GM19328 (cell line): ENCODE results near the gene GPRC5C.
"Not testable (repeated sequence)": the region's sequence is repeated elsewhere in the genome, so short reads cannot be mapped to it uniquely, and the experiment has no call there.

Experiments used
- ATAC-seq: cut with Tn5 transposase; IDR thresholded peaks from one replicate; pipeline ENCODE4 v1.9.1; 2021; ENCODE audit warnings: mild to moderate bottlenecking, moderate library complexity; ENCODE audit not compliant: unreplicated experiment

GPRC5C gene

DNA sequence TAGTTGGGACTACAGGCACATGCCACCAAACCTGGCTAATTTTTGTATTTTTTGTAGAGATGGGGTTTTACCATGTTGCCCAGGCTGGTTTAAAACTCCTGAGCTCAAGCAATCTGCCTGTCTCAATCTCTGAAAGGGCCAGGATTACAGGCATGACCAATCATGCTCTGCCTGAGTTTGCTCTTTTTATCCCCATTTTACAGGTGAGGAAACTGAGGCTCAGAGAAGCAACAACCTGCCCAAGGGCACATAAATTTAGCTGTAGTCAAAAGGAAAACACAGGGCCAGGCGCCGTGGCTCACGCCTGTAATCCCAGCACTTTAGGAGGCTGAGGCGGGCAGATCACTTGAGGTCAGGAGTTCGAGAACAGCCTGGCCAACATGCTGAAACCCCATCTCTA is 26.6 kb upstream of the GPRC5C start:
- not testable (repeated sequence) for ATAC-seq

DNA sequence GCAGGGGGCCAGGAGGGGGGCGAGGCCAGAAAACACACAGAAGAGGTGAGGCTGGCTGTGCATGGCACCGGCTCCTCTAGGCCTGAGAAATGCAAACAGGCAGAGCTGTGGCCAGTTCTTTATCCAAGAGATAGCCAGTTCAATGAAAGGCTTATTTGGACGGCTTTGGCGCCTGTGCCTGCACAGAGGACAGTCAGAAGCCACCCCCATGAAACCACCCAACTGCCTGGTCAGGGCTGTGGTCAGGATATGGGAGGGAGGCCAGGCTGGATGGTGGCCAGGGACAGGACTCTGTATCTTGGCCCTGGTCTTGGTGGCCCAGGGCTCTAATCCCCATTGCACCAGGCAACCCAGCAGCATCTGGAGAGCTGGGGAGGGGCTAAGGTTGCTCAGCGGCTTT is 24.5 kb upstream of the GPRC5C start:
- no peak for ATAC-seq

GRCh38 chr17:74408262-74408661 is 23.6 kb upstream of the GPRC5C start:
- no peak for ATAC-seq

GRCh38 chr17:74408815-74409214 is 23.1 kb upstream of the GPRC5C start:
- no peak for ATAC-seq

DNA sequence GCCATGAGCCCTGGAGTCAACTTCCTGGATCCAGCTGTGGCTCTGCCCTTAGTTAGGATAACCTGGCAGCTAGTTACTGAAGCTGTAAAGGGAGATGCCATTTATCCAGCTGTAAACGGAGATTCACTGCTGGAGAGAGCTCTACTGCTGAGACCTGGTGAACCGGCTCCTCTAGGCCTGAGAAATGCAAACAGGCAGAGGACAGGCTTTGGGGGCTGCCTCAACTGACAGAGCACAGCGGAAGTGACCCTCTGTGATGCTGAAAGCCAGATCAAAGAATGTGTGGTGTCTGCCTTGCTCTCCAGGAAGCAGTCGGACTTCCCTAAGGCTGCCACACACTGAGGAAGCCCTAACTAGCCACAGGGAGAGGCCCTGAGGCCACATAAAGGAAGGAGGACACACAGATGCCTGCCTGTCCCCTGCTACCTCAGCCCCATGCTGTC is 21.9 kb upstream of the GPRC5C start:
- ATAC-seq, result no peak

- ATAC-seq, result no peak
Observed at GRCh38 chr17:74412581-74412980, 19.3 kb upstream of the GPRC5C start.

- ATAC-seq, result no peak
Observed at GRCh38 chr17:74413491-74413890, 18.4 kb upstream of the GPRC5C start.

- no peak for ATAC-seq
Observed at GRCh38 chr17:74414510-74414909, 17.4 kb upstream of the GPRC5C start.

DNA sequence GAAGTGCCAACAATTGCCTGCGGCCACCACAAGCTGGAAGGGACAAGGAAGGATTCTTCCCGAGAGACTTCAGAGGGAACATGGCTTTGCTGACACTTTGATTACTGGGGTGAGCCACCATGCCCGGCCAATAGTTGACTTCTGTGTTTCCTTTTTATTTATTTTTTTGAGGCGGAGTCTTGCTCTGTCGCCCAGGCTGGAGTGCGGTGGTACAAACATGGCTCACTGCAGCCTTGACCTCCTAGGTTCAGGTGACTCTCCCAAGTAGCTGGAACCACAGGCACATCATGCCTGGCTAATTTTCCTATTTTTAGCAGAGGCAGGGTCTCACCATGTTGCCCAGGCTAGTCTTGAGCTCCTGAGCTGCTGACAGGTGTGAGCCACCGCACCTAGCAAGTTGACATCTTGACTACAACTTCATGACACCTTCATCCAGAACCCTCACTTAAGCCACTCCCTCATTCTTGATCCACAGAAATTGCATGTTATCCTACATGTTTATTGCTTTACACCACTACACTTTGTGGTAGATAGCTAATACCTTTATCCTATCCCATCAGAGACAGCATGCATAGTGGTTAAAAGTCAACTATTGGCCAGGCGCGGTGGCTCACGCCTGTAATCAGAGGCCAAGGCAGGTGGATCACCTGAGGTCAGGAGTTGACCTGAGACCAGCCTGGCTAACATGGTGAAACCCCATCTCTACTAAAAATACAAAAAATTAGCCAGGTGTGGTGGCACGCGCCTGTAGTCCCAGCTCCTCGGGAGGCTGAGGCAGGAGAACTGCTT is 16.1 kb upstream of the GPRC5C start:
- ATAC-seq, result no peak

GRCh38 chr17:74417178-74418045 is 14.5 kb upstream of the GPRC5C start:
- no peak for ATAC-seq

DNA sequence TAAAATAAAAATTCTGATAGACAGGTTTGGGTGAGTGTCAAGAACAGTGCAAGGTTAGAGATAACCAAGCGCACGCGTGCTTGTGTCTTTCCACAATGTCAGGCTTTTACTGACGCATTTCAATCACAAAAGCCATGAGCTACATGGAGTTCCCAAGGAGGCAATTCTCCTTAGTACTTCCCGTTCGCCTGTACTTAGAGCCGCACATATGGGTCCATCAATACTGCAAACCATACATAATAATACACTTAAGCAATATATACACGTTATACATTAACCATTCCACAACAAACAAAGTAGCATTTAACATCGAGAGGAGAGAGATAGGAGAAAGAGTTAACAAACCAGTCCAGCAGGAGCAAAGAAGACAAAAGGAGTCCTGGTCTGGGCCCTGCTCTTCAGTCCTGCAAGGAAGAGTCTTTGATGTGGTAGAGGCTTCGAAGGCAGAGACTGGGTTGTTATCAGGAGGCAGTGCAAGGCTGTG is 11.9 kb upstream of the GPRC5C start:
- ATAC-seq, result no peak

DNA sequence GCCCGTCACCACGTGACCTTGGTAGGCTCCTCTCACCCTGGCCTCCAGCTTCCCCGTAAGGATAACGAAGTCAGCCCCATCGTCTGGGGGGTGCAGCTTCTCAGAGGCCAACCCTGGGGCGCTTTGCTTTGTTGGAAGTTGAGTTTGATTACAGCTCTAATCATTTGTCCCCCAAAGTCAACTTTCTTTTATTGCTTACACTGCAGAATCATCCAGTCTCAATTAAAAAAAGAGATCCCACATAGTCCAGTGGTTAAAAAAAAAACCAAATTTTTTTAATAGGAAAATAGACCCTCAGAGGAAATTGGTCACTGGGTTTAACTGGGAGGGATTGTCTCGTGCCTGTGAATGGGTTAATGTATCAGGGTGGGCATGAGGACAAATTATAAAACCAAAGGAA is 7.8 kb upstream of the GPRC5C start:
- ATAC-seq, result no peak

- ATAC-seq, result no peak
Observed at GRCh38 chr17:74424657-74425056, 7.2 kb upstream of the GPRC5C start.

DNA sequence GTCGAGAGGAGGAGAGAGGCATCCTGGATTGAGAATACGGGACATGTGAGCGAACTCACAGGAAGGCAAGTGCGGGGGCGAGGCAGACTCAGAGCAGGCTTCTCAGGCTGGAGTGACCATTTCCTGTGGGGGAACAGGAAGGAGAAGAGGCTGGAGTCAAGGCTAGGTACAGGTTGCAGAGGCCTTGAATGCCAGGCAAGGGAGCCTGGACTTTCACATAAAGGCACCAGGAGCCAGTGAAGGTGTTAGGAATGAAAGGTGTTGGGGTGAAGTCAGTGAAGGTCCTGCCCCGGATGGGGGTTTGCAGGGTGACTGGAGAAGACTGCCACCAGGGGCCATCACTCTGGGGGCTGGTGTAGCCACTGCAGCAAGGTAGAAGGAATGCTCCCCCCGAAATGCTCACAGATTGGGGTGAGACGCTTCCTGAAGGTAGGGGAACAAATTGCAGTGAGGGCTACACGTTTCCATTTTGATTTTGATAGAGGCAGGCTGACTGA is 5.3 kb upstream of the GPRC5C start:
- no peak for ATAC-seq

DNA sequence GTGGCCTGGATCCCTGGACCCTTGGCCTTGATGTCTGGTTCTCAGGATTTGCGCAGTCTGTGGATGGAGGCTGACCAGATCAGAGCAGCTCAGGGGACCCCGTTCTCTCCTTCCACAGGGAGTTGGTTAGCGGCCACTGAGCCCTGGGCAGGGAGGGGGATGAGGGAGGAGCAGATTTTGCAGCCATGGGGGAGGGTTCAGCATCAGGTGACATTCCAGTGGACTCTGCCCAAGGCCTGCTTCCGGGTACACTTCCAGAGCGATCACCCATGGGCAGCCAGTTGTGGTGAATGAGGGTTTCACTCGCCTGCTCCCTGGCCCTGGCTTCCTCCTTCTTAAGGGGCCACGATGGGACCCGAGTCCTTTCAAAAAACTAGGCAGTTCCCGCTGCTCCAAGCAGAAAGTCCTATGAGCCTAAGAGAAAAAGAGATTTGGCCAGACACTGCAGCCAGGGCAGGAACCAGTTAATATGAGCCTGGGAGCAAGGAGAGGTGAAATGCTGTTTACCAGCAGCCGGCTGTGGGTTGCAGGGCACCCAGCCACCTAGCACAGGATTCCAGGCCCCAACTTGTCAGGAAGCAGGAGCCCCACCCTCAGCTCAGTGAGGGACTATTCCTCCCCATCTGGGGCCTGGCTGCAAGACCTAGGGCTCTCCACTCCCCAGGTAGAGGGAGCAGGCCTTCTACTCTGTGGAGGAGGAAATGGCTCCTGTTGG is 4.7 kb upstream of the GPRC5C start:
- no peak for ATAC-seq

DNA sequence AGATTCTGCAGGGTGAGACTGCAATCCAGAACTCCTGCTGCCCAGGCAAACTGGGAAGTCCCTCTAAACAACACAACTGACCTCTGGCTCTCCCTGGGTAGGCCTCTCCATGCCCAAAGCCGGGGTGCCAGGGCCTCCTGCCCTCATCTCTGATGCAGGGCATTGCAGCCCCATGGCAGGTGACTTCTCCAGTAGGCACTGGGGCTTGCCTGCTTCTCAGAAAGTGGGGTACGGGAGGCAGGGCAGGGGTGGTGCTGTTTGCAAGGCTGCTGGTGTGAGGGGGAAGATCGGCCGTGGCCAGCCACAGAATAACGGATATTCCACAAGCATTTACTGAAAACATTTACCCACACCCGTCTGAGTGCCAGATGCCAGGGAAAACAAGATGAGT is 4.1 kb upstream of the GPRC5C start:
- ATAC-seq, result no peak

DNA sequence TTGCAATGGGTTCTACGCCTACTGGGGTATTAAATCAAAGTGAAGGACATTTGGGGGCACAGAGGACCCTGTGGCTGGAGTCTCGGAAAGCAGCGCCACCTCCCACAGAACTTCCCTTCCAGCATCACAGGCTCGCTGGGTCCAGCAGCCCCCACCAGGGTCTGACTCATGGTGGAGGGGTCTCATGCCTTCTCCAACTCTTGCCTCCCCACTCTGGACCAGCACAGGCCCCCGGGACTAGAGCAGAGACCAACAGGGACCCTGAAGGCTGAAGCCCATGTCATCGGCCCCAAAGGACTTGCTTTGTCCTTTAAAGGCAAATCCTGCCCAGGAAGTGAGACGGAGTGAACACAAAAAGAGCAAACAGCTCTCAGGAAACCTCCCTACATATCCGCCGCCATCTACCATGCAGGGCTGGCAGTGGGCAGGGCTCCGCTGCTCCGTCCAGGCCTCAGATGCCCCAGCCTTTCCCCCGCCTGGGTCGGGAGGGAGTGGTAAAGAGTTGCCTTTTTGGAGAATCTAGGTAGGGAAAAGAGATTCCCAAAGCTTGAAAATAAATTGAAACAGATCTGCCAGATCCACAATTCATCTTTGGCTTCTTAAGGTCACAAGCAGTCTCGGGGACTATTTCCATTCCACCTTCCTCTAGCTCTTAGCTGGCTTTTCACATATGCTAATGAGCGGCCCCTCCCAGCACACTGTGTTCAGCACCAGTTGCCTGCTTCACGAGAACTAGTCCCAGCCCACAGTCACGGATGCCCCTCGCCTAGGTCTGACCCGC is 2.1 kb upstream of the GPRC5C start:
- no peak for ATAC-seq

GRCh38 chr17:74430385-74430705 is 1.5 kb upstream of the GPRC5C start:
- ATAC-seq, result no peak

- ATAC-seq, result no peak
Observed at GRCh38 chr17:74430706-74431567, 951 bp upstream of the GPRC5C start.

GRCh38 chr17:74432424-74432690 is 469 bp downstream of the GPRC5C start:
- ATAC-seq, result no peak
